A549 (cell line): ENCODE measurements around the gene ELF5. TPM values are rescaled to one million over a fixed set of nuclear protein-coding genes. Genes with fewer than 3 reads are reported as not detected.
A peak's percentile ranks its signal among the peaks of the same experiment; 100 is the strongest.

ENCODE experiments used
- ATAC-seq, 2 experiments: fragments of 200-7000 bp in 1 of 2; fragments of >200 bp in 1 of 2; cut with Nextera tagmentation in 1 of 2; cut with Tn5 transposase in 1 of 2; 3 replicates each; pipeline versions ENCODE4 v1.8.0 to v1.9.1; 2018 to 2020; ENCODE audit warnings: mild to moderate bottlenecking in 1 of 2, moderate library complexity in 1 of 2
- CTCF ChIA-PET: fragments of 300-600 bp; sonication (Branson Sonifier 250); formaldehyde crosslinking; extraction: SDS; loops from one replicate; lab custom pipeline; 2021; ENCODE audit warnings: antibody characterized with exemption, inconsistent platforms; lab: Yijun Ruan, JAX
- POLR2A ChIA-PET: fragments of 350-600 bp; formaldehyde crosslinking; extraction: SDS; loops from one replicate; lab custom pipeline; 2021; ENCODE audit warnings: antibody characterized with exemption, inconsistent platforms; lab: Yijun Ruan, JAX
- DNase-seq, 2 experiments: peaks; one replicate each; pipeline versions ENCODE4 v3.0.0 to v3.0.0-alpha.2; 2011 to 2016; ENCODE audit warnings: low read depth in 1 of 2, low spot score in 1 of 2
- FAIRE-seq: peaks from 2 replicates; lab custom pipeline; 2011; peaks lifted over from hg19 to GRCh38; lab: Jason Lieb, UNC
- H3K27ac ChIP-seq, 2 experiments: fragments of >200 bp; sonication (Bioruptor Twin); formaldehyde crosslinking; 3 replicates each; pipeline ENCODE4 v1.5.1; 2016 to 2017
- H3K4me1 ChIP-seq: fragments of >200 bp; sonication (Bioruptor Twin); formaldehyde crosslinking; 3 replicates; pipeline ENCODE4 v1.6.1; 2016
- H3K4me2 ChIP-seq: fragments of >200 bp; sonication (Bioruptor Twin); formaldehyde crosslinking; 3 replicates; pipeline ENCODE4 v1.6.1; 2016
- H3K4me3 ChIP-seq: fragments of >200 bp; sonication (Bioruptor Twin); formaldehyde crosslinking; 3 replicates; pipeline ENCODE4 v1.5.1; 2016
- H3K9me3 ChIP-seq: fragments of >200 bp; sonication (Bioruptor Twin); formaldehyde crosslinking; 3 replicates; pipeline ENCODE4 v1.6.1; 2016
- CBX8 ChIP-seq: fragments of 200-600 bp; sonication (generic); IDR thresholded peaks from 2 replicates; pipeline ENCODE4 v1.6.1; 2016
- CEBPB ChIP-seq, 2 experiments: fragments of >200 bp in 1 of 2; sonication (Bioruptor Twin) in 1 of 2; formaldehyde crosslinking in 1 of 2; IDR thresholded peaks; 2 replicates each; pipeline ENCODE4 v1.6.1; 2012 to 2016
- CHD4 ChIP-seq: fragments of 200-600 bp; sonication (generic); IDR thresholded peaks from 2 replicates; pipeline ENCODE4 v1.6.1; 2016; ENCODE audit warnings: antibody characterized with exemption, mild to moderate bottlenecking, borderline replicate concordance
- ESRRA ChIP-seq: fragments of 150-350 bp; IDR thresholded peaks from 2 replicates; pipeline ENCODE4 v1.6.1; 2014; ENCODE audit warnings: mild to moderate bottlenecking, low read length, borderline replicate concordance
- GATA3 ChIP-seq: IDR thresholded peaks from 2 replicates; pipeline ENCODE4 v1.6.1; 2012; ENCODE audit warnings: borderline replicate concordance
- HEYL ChIP-seq: fragments of 250-450 bp; sonication (Bioruptor Pico); IDR thresholded peaks from 2 replicates; pipeline ENCODE4 v1.8.0; 2021; ENCODE audit warnings: mild to moderate bottlenecking, moderate library complexity
- HOXA7 ChIP-seq: fragments of 250-450 bp; sonication (Bioruptor Pico); IDR thresholded peaks from 2 replicates; pipeline ENCODE4 v1.5.0; 2020; ENCODE audit warnings: mild to moderate bottlenecking, moderate library complexity
- HOXB5 ChIP-seq: fragments of 250-450 bp; sonication (Bioruptor Pico); IDR thresholded peaks from 2 replicates; pipeline ENCODE4 v1.5.0; 2020; ENCODE audit warnings: mild to moderate bottlenecking, moderate library complexity
- KDM5A ChIP-seq: fragments of 200-600 bp; sonication (generic); IDR thresholded peaks from 2 replicates; pipeline ENCODE4 v1.6.1; 2016; ENCODE audit warnings: antibody characterized with exemption, mild to moderate bottlenecking
- MAZ ChIP-seq: fragments of 150-350 bp; IDR thresholded peaks from 2 replicates; pipeline ENCODE4 v1.6.1; 2014; ENCODE audit warnings: antibody characterized with exemption, low read depth, low read length, borderline replicate concordance
- MYC ChIP-seq: IDR thresholded peaks from 2 replicates; pipeline ENCODE4 v1.6.1; 2012; ENCODE audit warnings: mild to moderate bottlenecking, inconsistent platforms, low read length, improper control_type of control experiment, borderline replicate concordance
- NFE2L2 ChIP-seq: fragments of 150-350 bp; conservative IDR thresholded peaks from 2 replicates; pipeline ENCODE4 v1.6.1; 2014; ENCODE audit warnings: low read length
- SMC3 ChIP-seq: fragments of >200 bp; sonication (Bioruptor Twin); formaldehyde crosslinking; IDR thresholded peaks from 3 replicates; pipeline ENCODE4 v1.6.1; 2018; ENCODE audit warnings: inconsistent platforms
- TP53 ChIP-seq: fragments of 250-450 bp; sonication (Bioruptor Pico); IDR thresholded peaks from 2 replicates; pipeline ENCODE4 v1.5.0; 2021; ENCODE audit warnings: mild to moderate bottlenecking, moderate library complexity
- ZC3H11A ChIP-seq: fragments of 450-650 bp; IDR thresholded peaks from 2 replicates; pipeline ENCODE4 v1.6.1; 2014; ENCODE audit warnings: antibody characterized with exemption, mild to moderate bottlenecking
- WGBS: methylation state at CpG from one replicate; pipeline ENCODE4 v1.1.6; 2017; ENCODE audit errors: missing lambda C conversion rate; 5-methylcytosine and 5-hydroxymethylcytosine counted together
- polyA plus RNA-seq, 4 experiments: library from polyadenylated mRNA; depleted of rRNA in 3 of 4; stranded (reverse); fragments of >200 nt; fragmentation: RNase III in 1 of 4; extraction: RNeasy Plus Mini Kit Qiagen cat#74134 plus additional on column Dnase treatment in 1 of 4; gene quantifications; 2 replicates in 3 of 4; 3 replicates in 1 of 4; pipeline ENCODE4 v1.2.3, GENCODE V29; 2011 to 2017
- TF ChIP-seq, protein P1 (sequence below): fragments of 150-350 bp; IDR thresholded peaks from 2 replicates; pipeline ENCODE4 v1.6.1; 2014; ENCODE audit warnings: low read depth, mild to moderate bottlenecking, low read length
- TF ChIP-seq, protein P2 (sequence below): fragments of 200-600 bp; sonication (generic); IDR thresholded peaks from 2 replicates; pipeline ENCODE4 v1.6.1; 2016; ENCODE audit warnings: antibody characterized with exemption, mild to moderate bottlenecking, moderate library complexity
- TF ChIP-seq, protein P3 (sequence below): fragments of 450-650 bp; IDR thresholded peaks from 2 replicates; pipeline ENCODE4 v1.6.1; 2014; ENCODE audit warnings: antibody characterized with exemption
- TF ChIP-seq, protein P4 (sequence below): fragments of >200 bp; sonication (Bioruptor Twin); formaldehyde crosslinking; IDR thresholded peaks from 2 replicates; pipeline ENCODE4 v1.6.1; 2016
- TF ChIP-seq, protein P5 (sequence below): fragments of 250-450 bp; sonication (Bioruptor Pico); IDR thresholded peaks from 2 replicates; pipeline ENCODE4 v1.5.0; 2020; ENCODE audit warnings: low read depth, mild to moderate bottlenecking, moderate library complexity
- TF ChIP-seq, protein P6 (sequence below): fragments of >200 bp; sonication (Bioruptor Twin); formaldehyde crosslinking; IDR thresholded peaks from 3 replicates; pipeline ENCODE4 v1.6.1; 2016
- TF ChIP-seq, protein P7 (sequence below): fragments of >200 bp; sonication (Bioruptor Twin); formaldehyde crosslinking; IDR thresholded peaks from 3 replicates; pipeline ENCODE4 v1.5.1; 2016

Gene ELF5
- polyA plus RNA-seq, 2 of the 4 experiments (the other 2 are of a cell fraction): 0.04 TPM; not detected in 1

DNA sequence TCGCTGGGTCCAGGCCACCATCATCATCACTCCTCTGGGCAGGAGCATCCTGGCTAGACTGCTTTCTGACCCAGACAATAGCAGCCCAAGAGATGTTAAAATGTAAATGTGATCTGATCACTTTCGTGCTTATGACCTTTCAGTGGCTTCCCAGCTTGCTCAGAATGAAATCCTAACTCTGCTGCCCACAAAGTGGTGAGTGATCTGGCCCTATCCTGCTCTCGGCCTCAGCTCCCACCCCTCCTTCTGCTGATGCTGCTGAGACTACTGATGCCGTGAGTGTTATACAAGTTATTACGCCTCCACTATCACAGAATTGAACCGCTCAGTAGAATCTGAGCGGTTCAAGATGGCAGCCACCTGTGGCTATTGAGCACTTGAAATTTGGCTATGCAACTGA is 26.2 kb downstream of the ELF5 start:
- DNase-seq (no peak), ATAC-seq (no peak), FAIRE-seq (no peak)
- Histone ChIP-seq H3K4me1 (no peaks in the 10 kb centered on the region), H3K27ac (no peak overlapping the region), H3K4me3 (no peak overlapping the region), H3K9me3 (no peaks in the 10 kb centered on the region), H3K4me2 (no peak overlapping the region)
- WGBS: 70% methylated on average over 7 of the region's 7 CpGs
- ChIA-PET POLR2A (no interaction called here), CTCF (interaction anchor here (1.1 to 11.9 kb wide), 4 partner anchors 9 to 120 kb away, joined by 3 to 257 read pairs (median 4); partner anchors contain the start of gene ELF5)
- no peak for TF ChIP-seq CEBPB (IDR thresholded peaks at IDR 0.05)
- TF ChIP-seq MAZ: no peak
- TF ChIP-seq, protein P1, sequence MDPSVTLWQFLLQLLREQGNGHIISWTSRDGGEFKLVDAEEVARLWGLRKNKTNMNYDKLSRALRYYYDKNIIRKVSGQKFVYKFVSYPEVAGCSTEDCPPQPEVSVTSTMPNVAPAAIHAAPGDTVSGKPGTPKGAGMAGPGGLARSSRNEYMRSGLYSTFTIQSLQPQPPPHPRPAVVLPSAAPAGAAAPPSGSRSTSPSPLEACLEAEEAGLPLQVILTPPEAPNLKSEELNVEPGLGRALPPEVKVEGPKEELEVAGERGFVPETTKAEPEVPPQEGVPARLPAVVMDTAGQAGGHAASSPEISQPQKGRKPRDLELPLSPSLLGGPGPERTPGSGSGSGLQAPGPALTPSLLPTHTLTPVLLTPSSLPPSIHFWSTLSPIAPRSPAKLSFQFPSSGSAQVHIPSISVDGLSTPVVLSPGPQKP: no peak
- TF ChIP-seq, protein P2, sequence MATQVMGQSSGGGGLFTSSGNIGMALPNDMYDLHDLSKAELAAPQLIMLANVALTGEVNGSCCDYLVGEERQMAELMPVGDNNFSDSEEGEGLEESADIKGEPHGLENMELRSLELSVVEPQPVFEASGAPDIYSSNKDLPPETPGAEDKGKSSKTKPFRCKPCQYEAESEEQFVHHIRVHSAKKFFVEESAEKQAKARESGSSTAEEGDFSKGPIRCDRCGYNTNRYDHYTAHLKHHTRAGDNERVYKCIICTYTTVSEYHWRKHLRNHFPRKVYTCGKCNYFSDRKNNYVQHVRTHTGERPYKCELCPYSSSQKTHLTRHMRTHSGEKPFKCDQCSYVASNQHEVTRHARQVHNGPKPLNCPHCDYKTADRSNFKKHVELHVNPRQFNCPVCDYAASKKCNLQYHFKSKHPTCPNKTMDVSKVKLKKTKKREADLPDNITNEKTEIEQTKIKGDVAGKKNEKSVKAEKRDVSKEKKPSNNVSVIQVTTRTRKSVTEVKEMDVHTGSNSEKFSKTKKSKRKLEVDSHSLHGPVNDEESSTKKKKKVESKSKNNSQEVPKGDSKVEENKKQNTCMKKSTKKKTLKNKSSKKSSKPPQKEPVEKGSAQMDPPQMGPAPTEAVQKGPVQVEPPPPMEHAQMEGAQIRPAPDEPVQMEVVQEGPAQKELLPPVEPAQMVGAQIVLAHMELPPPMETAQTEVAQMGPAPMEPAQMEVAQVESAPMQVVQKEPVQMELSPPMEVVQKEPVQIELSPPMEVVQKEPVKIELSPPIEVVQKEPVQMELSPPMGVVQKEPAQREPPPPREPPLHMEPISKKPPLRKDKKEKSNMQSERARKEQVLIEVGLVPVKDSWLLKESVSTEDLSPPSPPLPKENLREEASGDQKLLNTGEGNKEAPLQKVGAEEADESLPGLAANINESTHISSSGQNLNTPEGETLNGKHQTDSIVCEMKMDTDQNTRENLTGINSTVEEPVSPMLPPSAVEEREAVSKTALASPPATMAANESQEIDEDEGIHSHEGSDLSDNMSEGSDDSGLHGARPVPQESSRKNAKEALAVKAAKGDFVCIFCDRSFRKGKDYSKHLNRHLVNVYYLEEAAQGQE: no peak

DNA sequence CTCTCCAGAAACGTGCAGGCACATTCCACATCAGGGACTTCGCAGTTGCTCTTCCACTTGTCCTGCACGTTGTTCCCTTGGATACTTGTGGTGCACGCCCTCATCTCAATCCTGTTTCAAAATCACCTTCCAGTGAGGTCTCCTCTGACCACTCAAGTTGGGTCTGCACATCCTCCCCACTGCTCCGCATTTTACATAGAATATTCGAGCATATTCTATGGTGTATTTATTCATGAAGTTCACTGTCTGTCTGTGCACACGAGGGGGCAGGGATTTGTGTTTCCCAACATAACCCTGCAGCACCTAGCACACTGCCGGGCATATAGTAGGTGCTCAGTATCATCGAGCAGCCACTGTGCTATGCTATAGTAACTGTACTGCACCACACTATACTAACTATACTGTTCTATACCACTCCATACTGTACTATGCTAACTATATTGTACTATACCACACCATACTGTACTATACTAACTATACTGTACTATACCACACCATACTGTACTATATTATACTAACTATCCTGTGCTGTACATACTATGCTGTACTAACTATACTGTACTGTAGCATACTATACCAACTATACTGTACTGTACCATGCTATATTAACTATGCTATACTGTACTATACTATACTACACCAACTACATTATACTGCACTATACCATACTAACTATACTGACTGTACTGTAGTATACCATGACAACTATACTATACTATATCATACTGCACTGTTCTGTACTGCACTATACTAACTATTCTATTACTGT is 30.3 kb downstream of the ELF5 start:
- H3K9me3 ChIP-seq: no peaks in the 10 kb centered on the region
- H3K4me1 ChIP-seq: no peaks in the 10 kb centered on the region
- no peak overlapping the region for H3K27ac ChIP-seq
- ATAC-seq (0 out of 6 replicates have a peak, but pooled peaks of 1 of the 2 experiments have one; percentile 23), DNase-seq (no peak), FAIRE-seq (no peak)
- 48% methylated on average over 9 of the region's 9 CpGs for WGBS
- no peak overlapping the region for H3K4me2 ChIP-seq
- ChIA-PET POLR2A (no interaction called here), CTCF (interaction anchor here (6.1 kb wide), 1 partner anchor 10 kb away, joined by 42 read pairs; no protein-coding TSS in a partner anchor)
- no peak overlapping the region for H3K4me3 ChIP-seq
- TF ChIP-seq KDM5A (no peak), MAZ (no peak), ZC3H11A (no peak), HOXB5 (no peak), GATA3 (no peak), MYC (no peak), CBX8 (no peak), CHD4 (no peak), HOXA7 (no peak), NFE2L2 (no peak), TP53 (CRISPR knock-in tag) (no peak), SMC3 (no peak)
- TF ChIP-seq, protein P3, sequence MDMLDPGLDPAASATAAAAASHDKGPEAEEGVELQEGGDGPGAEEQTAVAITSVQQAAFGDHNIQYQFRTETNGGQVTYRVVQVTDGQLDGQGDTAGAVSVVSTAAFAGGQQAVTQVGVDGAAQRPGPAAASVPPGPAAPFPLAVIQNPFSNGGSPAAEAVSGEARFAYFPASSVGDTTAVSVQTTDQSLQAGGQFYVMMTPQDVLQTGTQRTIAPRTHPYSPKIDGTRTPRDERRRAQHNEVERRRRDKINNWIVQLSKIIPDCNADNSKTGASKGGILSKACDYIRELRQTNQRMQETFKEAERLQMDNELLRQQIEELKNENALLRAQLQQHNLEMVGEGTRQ: no peak
- TF ChIP-seq, protein P4, sequence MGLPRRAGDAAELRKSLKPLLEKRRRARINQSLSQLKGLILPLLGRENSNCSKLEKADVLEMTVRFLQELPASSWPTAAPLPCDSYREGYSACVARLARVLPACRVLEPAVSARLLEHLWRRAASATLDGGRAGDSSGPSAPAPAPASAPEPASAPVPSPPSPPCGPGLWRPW: no peak

DNA sequence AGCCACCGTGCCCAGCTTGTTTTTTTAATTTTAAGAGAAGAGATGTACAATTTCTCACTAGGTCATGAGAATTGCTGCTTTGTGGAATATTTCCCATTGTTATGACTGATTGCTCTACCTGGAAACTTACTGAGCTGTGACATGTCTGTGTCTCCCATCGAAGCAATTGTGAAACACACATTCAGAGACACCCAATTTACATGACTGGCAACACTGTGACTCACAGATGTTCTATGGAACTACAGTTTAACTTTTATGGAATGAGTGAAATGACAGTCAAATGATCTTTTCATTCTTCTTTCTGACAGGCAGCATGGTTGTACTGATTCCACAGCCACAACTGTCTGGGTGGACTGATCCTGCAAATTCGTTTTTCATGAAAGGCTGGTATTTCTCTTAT is 32.3 kb downstream of the ELF5 start:
- no peak overlapping the region for H3K4me2 ChIP-seq
- H3K4me3 ChIP-seq: no peak overlapping the region
- 37% methylated on average over 3 of the region's 3 CpGs for WGBS
- ChIA-PET POLR2A (no interaction called here), CTCF (interaction anchor here (0.7 to 6.1 kb wide), 3 partner anchors 12 to 410 kb away, joined by 3 to 42 read pairs (median 3); no protein-coding TSS in a partner anchor)
- H3K27ac ChIP-seq: no peak overlapping the region
- H3K9me3 ChIP-seq: no peaks in the 10 kb centered on the region
- DNase-seq: no peak
- H3K4me1 ChIP-seq: no peaks in the 10 kb centered on the region
- no peak for FAIRE-seq
- no peak for ATAC-seq
- TF ChIP-seq, protein P3: no peak
- TF ChIP-seq, protein P5, sequence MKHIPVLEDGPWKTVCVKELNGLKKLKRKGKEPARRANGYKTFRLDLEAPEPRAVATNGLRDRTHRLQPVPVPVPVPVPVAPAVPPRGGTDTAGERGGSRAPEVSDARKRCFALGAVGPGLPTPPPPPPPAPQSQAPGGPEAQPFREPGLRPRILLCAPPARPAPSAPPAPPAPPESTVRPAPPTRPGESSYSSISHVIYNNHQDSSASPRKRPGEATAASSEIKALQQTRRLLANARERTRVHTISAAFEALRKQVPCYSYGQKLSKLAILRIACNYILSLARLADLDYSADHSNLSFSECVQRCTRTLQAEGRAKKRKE: no peak
- TF ChIP-seq, protein P6, sequence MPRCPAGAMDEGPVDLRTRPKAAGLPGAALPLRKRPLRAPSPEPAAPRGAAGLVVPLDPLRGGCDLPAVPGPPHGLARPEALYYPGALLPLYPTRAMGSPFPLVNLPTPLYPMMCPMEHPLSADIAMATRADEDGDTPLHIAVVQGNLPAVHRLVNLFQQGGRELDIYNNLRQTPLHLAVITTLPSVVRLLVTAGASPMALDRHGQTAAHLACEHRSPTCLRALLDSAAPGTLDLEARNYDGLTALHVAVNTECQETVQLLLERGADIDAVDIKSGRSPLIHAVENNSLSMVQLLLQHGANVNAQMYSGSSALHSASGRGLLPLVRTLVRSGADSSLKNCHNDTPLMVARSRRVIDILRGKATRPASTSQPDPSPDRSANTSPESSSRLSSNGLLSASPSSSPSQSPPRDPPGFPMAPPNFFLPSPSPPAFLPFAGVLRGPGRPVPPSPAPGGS: no peak
- no peak for TF ChIP-seq HEYL (CRISPR knock-in tag)
- no peak for TF ChIP-seq ESRRA
- TF ChIP-seq CEBPB (IDR thresholded peaks at IDR 0.05): no peak
- TF ChIP-seq, protein P7, sequence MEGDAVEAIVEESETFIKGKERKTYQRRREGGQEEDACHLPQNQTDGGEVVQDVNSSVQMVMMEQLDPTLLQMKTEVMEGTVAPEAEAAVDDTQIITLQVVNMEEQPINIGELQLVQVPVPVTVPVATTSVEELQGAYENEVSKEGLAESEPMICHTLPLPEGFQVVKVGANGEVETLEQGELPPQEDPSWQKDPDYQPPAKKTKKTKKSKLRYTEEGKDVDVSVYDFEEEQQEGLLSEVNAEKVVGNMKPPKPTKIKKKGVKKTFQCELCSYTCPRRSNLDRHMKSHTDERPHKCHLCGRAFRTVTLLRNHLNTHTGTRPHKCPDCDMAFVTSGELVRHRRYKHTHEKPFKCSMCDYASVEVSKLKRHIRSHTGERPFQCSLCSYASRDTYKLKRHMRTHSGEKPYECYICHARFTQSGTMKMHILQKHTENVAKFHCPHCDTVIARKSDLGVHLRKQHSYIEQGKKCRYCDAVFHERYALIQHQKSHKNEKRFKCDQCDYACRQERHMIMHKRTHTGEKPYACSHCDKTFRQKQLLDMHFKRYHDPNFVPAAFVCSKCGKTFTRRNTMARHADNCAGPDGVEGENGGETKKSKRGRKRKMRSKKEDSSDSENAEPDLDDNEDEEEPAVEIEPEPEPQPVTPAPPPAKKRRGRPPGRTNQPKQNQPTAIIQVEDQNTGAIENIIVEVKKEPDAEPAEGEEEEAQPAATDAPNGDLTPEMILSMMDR: no peak
